WTC11 (cell line): ENCODE results near the gene TBC1D1. TPM values are rescaled to one million over a fixed set of nuclear protein-coding genes. Genes with fewer than 3 reads are reported as not detected.
"Not testable (repeated sequence)": the region's sequence is repeated elsewhere in the genome, so short reads cannot be mapped to it uniquely, and the experiment has no call there.

ENCODE experiments used
- ATAC-seq: fragments of 200-7000 bp; cut with Tn5 transposase; 2 replicates; pipeline ENCODE4 v1.10.0; 2021; ENCODE audit warnings: mild to moderate bottlenecking, moderate library complexity
- CTCF ChIA-PET: fragments of 300-600 bp; sonication (Branson Sonifier 250); formaldehyde crosslinking; loops from one replicate; lab custom pipeline; 2021; ENCODE audit warnings: antibody characterized with exemption; lab: Charles Lee
- POLR2A ChIA-PET: fragments of 350-600 bp; sonication (Branson Sonifier 250); formaldehyde crosslinking; loops from one replicate; lab custom pipeline; 2021; ENCODE audit warnings: antibody characterized with exemption; lab: Charles Lee
- DNase-seq: peaks from one replicate; pipeline ENCODE4 v3.0.0; 2021; ENCODE audit warnings: low spot score
- H3K27ac Mint-ChIP-seq: 2 replicates; pipeline ENCODE4 v1.8.0; 2021; ENCODE audit warnings: mixed read lengths
- H3K27me3 Mint-ChIP-seq: 2 replicates; pipeline ENCODE4 v1.8.0; 2021; ENCODE audit warnings: low read depth, mild to moderate bottlenecking, moderate library complexity, mixed read lengths
- H3K36me3 Mint-ChIP-seq: 2 replicates; pipeline ENCODE4 v1.8.0; 2021; ENCODE audit warnings: mixed read lengths
- H3K4me1 Mint-ChIP-seq: 2 replicates; pipeline ENCODE4 v1.8.0; 2022; ENCODE audit warnings: mixed read lengths
- H3K4me3 Mint-ChIP-seq: 2 replicates; pipeline ENCODE4 v1.8.0; 2021; ENCODE audit warnings: mild to moderate bottlenecking, moderate library complexity, mixed read lengths
- H3K9me3 Mint-ChIP-seq: 2 replicates; pipeline ENCODE4 v1.8.0; 2021; ENCODE audit warnings: mixed read lengths
- AFF4 ChIP-seq: sonication (generic); formaldehyde crosslinking; IDR thresholded peaks from 2 replicates; pipeline ENCODE4 v1.8.1; 2023; ENCODE audit warnings: mild to moderate bottlenecking, missing genetic modification reagents, borderline replicate concordance
- CREB1 ChIP-seq: sonication (generic); formaldehyde crosslinking; IDR thresholded peaks from 2 replicates; pipeline ENCODE4 v1.8.0; 2023; ENCODE audit warnings: mild to moderate bottlenecking, missing genetic modification reagents
- CTCF ChIP-seq: fragments of 200-600 bp; IDR thresholded peaks from 2 replicates; pipeline ENCODE4 v1.8.0; 2022; ENCODE audit warnings: antibody characterized with exemption
- E2F5 ChIP-seq: sonication (generic); formaldehyde crosslinking; IDR thresholded peaks from 2 replicates; pipeline ENCODE4 v1.8.1; 2022; ENCODE audit warnings: mild to moderate bottlenecking, moderate library complexity, missing genetic modification reagents
- EMX1 ChIP-seq: fragments of 250-450 bp; sonication (Bioruptor Pico); IDR thresholded peaks from 2 replicates; pipeline ENCODE4 v1.8.0; 2021; ENCODE audit warnings: mild to moderate bottlenecking
- IRF2 ChIP-seq: sonication (generic); formaldehyde crosslinking; IDR thresholded peaks from 2 replicates; pipeline ENCODE4 v1.8.0; 2022; ENCODE audit warnings: low read depth, missing genetic modification reagents, borderline replicate concordance
- NR2C2 ChIP-seq: sonication (generic); formaldehyde crosslinking; IDR thresholded peaks from 2 replicates; pipeline ENCODE4 v1.8.0; 2022; ENCODE audit warnings: mild to moderate bottlenecking, missing genetic modification reagents
- NR3C1 ChIP-seq: sonication (generic); formaldehyde crosslinking; conservative IDR thresholded peaks from 2 replicates; pipeline ENCODE4 v1.8.1; 2023; ENCODE audit warnings: low read depth, mild to moderate bottlenecking, missing genetic modification reagents
- RORB ChIP-seq: fragments of 250-450 bp; sonication (Bioruptor Pico); IDR thresholded peaks from 2 replicates; pipeline ENCODE4 v1.9.0; 2021; ENCODE audit warnings: mild to moderate bottlenecking
- SMAD4 ChIP-seq: sonication (generic); formaldehyde crosslinking; IDR thresholded peaks from 2 replicates; pipeline ENCODE4 v1.8.0; 2022; ENCODE audit warnings: mild to moderate bottlenecking, missing genetic modification reagents
- TEAD1 ChIP-seq: sonication (generic); formaldehyde crosslinking; IDR thresholded peaks from 2 replicates; pipeline ENCODE4 v1.8.0; 2022; ENCODE audit warnings: mild to moderate bottlenecking, missing genetic modification reagents
- ZBTB43 ChIP-seq: sonication (generic); formaldehyde crosslinking; IDR thresholded peaks from 2 replicates; pipeline ENCODE4 v1.8.1; 2023; ENCODE audit warnings: mild to moderate bottlenecking, missing genetic modification reagents
- ZNF138 ChIP-seq: sonication (generic); formaldehyde crosslinking; conservative IDR thresholded peaks from 2 replicates; pipeline ENCODE4 v1.8.1; 2022; ENCODE audit warnings: mild to moderate bottlenecking, moderate library complexity, missing genetic modification reagents
- ZNF416 ChIP-seq: fragments of 250-450 bp; sonication (Bioruptor Pico); IDR thresholded peaks from 2 replicates; pipeline ENCODE4 v1.9.0; 2021; ENCODE audit warnings: mild to moderate bottlenecking, inconsistent platforms
- total RNA-seq: library from RNA; stranded (reverse); gene quantifications from 3 replicates; pipeline ENCODE4 v1.2.3, GENCODE V29; 2021
- TF ChIP-seq, protein P1 (sequence below): fragments of 250-450 bp; sonication (Bioruptor Pico); IDR thresholded peaks from 2 replicates; pipeline ENCODE4 v1.9.0; 2021; ENCODE audit warnings: mild to moderate bottlenecking
- TF ChIP-seq, protein P2 (sequence below): sonication (generic); formaldehyde crosslinking; IDR thresholded peaks from 2 replicates; pipeline ENCODE4 v1.8.1; 2022; ENCODE audit warnings: missing genetic modification reagents, borderline replicate concordance
- TF ChIP-seq, protein P3 (sequence below): sonication (generic); formaldehyde crosslinking; IDR thresholded peaks from 2 replicates; pipeline ENCODE4 v1.8.0; 2022; ENCODE audit warnings: mild to moderate bottlenecking, missing genetic modification reagents
- TF ChIP-seq, protein P4 (sequence below): sonication (generic); formaldehyde crosslinking; IDR thresholded peaks from 2 replicates; pipeline ENCODE4 v1.8.1; 2022; ENCODE audit warnings: mild to moderate bottlenecking, missing genetic modification reagents, moderate library complexity, borderline replicate concordance

TBC1D1 gene
- total RNA-seq, 1 experiment from 2014 or later = 134 TPM

DNA sequence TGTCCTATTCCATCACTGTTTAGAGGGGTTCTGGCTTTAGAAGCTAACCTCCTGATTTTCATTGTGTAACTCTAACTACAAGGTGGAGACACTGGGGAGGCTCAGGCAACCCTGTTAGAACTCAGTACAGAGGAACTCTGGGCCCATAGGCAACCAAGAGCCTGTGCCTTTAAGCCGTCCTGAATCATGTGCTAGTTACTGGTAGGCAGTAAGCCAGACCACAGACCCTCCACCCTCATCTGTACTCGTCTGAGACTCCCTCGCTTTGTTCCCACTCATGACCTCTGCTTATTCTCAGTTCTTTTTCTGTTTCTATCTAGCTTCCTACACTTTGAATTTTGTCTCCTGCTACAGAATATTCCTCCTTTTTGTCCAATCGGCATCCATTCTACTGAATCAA is 31.4 kb downstream of the TBC1D1 start:
- Mint-ChIP-seq H3K9me3 (no peaks in the 10 kb centered on the region), H3K27me3 (no peaks in the 10 kb centered on the region), H3K36me3 (no peaks in the 10 kb centered on the region), H3K4me1 (peaks cover 9% of the 10 kb centered on the region), H3K27ac (no peak overlapping the region), H3K4me3 (no peak overlapping the region)
- no peak for DNase-seq
- TF ChIP-seq, protein P1, sequence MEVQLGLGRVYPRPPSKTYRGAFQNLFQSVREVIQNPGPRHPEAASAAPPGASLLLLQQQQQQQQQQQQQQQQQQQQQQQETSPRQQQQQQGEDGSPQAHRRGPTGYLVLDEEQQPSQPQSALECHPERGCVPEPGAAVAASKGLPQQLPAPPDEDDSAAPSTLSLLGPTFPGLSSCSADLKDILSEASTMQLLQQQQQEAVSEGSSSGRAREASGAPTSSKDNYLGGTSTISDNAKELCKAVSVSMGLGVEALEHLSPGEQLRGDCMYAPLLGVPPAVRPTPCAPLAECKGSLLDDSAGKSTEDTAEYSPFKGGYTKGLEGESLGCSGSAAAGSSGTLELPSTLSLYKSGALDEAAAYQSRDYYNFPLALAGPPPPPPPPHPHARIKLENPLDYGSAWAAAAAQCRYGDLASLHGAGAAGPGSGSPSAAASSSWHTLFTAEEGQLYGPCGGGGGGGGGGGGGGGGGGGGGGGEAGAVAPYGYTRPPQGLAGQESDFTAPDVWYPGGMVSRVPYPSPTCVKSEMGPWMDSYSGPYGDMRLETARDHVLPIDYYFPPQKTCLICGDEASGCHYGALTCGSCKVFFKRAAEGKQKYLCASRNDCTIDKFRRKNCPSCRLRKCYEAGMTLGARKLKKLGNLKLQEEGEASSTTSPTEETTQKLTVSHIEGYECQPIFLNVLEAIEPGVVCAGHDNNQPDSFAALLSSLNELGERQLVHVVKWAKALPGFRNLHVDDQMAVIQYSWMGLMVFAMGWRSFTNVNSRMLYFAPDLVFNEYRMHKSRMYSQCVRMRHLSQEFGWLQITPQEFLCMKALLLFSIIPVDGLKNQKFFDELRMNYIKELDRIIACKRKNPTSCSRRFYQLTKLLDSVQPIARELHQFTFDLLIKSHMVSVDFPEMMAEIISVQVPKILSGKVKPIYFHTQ (CRISPR knock-in tag) = no peak
- TF ChIP-seq AFF4 (CRISPR knock-in tag) = no peak
- TF ChIP-seq, protein P2, sequence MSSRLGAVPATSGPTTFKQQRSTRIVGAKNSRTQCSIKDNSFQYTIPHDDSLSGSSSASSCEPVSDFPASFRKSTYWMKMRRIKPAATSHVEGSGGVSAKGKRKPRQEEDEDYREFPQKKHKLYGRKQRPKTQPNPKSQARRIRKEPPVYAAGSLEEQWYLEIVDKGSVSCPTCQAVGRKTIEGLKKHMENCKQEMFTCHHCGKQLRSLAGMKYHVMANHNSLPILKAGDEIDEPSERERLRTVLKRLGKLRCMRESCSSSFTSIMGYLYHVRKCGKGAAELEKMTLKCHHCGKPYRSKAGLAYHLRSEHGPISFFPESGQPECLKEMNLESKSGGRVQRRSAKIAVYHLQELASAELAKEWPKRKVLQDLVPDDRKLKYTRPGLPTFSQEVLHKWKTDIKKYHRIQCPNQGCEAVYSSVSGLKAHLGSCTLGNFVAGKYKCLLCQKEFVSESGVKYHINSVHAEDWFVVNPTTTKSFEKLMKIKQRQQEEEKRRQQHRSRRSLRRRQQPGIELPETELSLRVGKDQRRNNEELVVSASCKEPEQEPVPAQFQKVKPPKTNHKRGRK (CRISPR knock-in tag) = no peak
- no peak for TF ChIP-seq RORB (CRISPR knock-in tag)
- no peak for TF ChIP-seq NR3C1 (CRISPR knock-in tag)
- no peak for TF ChIP-seq CREB1
- TF ChIP-seq ZBTB43 = no peak
- no peak for TF ChIP-seq CTCF
- no peak for TF ChIP-seq EMX1 (CRISPR knock-in tag)
- TF ChIP-seq ZNF138 = no peak
- TF ChIP-seq, protein P3, sequence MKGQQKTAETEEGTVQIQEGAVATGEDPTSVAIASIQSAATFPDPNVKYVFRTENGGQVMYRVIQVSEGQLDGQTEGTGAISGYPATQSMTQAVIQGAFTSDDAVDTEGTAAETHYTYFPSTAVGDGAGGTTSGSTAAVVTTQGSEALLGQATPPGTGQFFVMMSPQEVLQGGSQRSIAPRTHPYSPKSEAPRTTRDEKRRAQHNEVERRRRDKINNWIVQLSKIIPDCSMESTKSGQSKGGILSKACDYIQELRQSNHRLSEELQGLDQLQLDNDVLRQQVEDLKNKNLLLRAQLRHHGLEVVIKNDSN = no peak
- TF ChIP-seq, protein P4, sequence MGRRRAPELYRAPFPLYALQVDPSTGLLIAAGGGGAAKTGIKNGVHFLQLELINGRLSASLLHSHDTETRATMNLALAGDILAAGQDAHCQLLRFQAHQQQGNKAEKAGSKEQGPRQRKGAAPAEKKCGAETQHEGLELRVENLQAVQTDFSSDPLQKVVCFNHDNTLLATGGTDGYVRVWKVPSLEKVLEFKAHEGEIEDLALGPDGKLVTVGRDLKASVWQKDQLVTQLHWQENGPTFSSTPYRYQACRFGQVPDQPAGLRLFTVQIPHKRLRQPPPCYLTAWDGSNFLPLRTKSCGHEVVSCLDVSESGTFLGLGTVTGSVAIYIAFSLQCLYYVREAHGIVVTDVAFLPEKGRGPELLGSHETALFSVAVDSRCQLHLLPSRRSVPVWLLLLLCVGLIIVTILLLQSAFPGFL (CRISPR knock-in tag) = no peak
- TF ChIP-seq SMAD4 = no peak
- no peak for TF ChIP-seq TEAD1
- TF ChIP-seq IRF2 (CRISPR knock-in tag) = no peak
- no peak for TF ChIP-seq NR2C2 (CRISPR knock-in tag)
- no peak for TF ChIP-seq ZNF416
- TF ChIP-seq E2F5 = no peak
- POLR2A ChIA-PET = no interaction called here
- CTCF ChIA-PET = no interaction called here
- ATAC-seq = no peak

DNA sequence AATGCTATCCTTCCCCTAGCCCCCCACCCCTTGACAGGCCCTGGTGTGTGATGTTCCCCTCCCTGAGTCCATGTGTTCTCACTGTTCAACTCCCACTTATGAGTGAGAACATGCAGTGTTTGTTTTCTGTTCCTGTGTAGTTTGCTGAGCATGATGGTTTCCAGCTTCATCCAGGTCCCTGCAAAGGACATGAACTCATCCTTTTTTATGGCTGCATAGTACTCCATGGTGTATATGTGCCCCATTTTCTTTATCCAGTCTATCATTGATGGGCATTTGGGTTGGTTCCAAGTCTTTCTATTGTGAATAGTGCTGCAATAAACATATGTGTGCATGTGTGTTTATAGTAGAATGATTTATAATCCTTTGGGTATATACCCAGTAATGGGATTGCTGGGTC is 32.2 kb downstream of the TBC1D1 start:
- DNase-seq, POLR2A ChIA-PET, H3K4me3 Mint-ChIP-seq, H3K9me3 Mint-ChIP-seq, H3K27ac Mint-ChIP-seq, H3K36me3 Mint-ChIP-seq, H3K27me3 Mint-ChIP-seq, ATAC-seq, CTCF ChIA-PET: not testable (repeated sequence)
- H3K4me1 Mint-ChIP-seq = peaks cover 12% of the 10 kb centered on the region
